ENCODE measurements around the gene IKZF1. TPM values are rescaled to one million over a fixed set of nuclear protein-coding genes. Genes with fewer than 3 reads are reported as not detected.
"Not testable (repeated sequence)": the region's sequence is repeated elsewhere in the genome, so short reads cannot be mapped to it uniquely, and the experiment has no call there.

IKZF1 gene
- total RNA-seq, 1 experiment from 2014 or later, result 0.57 TPM

DNA sequence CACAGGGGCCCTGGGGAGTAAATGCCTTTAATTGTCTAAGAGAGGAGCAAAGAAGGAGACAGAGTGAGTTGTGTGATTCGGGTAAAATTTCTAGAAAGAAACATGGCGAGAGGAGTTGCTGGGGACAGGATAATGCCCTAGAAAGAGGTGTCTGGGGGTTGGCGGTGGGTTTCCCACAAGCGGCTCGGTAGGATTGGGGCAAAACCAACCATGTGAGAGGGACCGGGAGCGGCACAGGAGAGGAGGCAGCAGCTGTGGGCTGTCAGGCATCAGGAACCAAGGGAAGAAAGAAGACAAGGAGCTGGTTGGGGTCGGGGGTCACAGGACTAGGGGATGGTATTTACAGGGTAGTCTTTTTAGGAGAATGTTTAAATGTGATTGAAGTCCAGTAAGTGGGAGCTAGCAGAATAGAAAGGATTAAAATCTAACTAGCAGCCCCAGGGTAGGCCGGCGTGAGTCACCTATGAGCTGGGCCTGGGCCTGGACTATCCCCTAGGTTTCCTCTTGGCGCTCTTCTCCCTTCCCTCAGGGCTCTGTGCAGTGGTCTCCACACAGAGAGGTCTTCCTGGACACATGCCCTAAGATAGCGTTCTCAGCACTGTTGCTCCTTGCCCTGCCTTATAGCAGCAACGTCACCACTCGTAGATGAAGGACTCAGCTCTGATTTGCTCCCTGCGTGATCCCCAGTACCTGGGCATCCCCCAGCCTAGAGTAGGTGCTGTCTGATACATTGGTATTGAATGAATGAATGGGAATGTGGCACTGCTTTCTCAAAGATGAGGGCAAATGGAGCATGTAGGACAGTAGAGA is 32.6 kb downstream of the IKZF1 start:
- RAD21 ChIA-PET (ENCODE audit: low non-redundant PET in 1 of 2, low total read pairs in 2 of 2, uncharacterized antibody in 2 of 2, unreplicated experiment in 2 of 2), result no interaction called here
- no peaks in the 10 kb centered on the region; the same call in 1 of the 2 replicates for H3K27me3 ChIP-seq (ENCODE audit: insufficient read depth, low read length)

DNA sequence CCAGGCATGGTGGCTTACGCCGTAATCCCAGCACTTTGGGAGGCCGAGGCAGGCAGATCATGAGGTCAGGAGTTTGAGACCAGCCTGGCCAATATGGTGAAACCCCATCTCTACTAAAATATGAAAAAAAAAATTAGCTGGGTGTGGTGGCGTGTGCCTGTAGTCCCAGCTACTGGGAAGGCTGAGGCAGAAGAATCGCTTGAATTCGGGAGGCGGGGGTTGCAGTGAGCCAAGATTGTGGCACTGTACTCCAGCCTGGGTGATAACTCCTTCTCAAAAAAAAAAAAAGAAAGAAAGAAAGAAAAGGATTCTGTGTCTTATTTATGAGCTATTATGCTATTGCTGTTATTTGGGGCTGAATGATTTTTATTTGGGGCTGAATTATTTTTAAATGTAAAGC is 35.0 kb downstream of the IKZF1 start:
- CTCF ChIA-PET, result interaction anchor here (1.3 kb wide), 1 partner anchor 134 kb away, joined by 3 read pairs; no protein-coding TSS in a partner anchor
- RAD21 ChIA-PET (ENCODE audit: low non-redundant PET in 1 of 2, low total read pairs in 2 of 2, uncharacterized antibody in 2 of 2, unreplicated experiment in 2 of 2); DNase-seq (ENCODE audit: low read depth, low spot score); H3K9ac ChIP-seq (ENCODE audit: low read length); POLR2A ChIA-PET; H3K9me2 ChIP-seq (ENCODE audit: insufficient read depth); H3K4me2 ChIP-seq (ENCODE audit: low read length); H4K20me1 ChIP-seq (ENCODE audit: insufficient read depth); H2AFZ ChIP-seq (ENCODE audit: low read depth, low read length, poor library complexity, severe bottlenecking); H3K27ac ChIP-seq (ENCODE audit: low read depth, low read length); ATAC-seq; H3K9me3 ChIP-seq (ENCODE audit: control insufficient read depth in 1 of 2, insufficient read depth in 1 of 2, low read depth in 1 of 2, low read length in 2 of 2); H3K27me3 ChIP-seq (ENCODE audit: insufficient read depth, low read length); H3K79me2 ChIP-seq (ENCODE audit: insufficient read depth, low read length); H3K36me3 ChIP-seq (ENCODE audit: control insufficient read depth in 1 of 2, insufficient read depth in 2 of 2, low read length in 2 of 2); H3K4me1 ChIP-seq (ENCODE audit: control insufficient read depth in 1 of 2, insufficient read depth in 2 of 2, low read length in 2 of 2); H3K4me3 ChIP-seq (replicated peaks in 1 of 2; ENCODE audit: low read depth in 1 of 2, low read length in 2 of 2); BruUV-seq (replicated peaks); intact Hi-C loops (cut with micrococcal nuclease): not testable (repeated sequence)

More for the DNA sequence above, 32.6 kb downstream of the IKZF1 start:
- no TSS peak for BruUV-seq (replicated peaks)
- no peaks in the 10 kb centered on the region for H3K79me2 ChIP-seq (ENCODE audit: insufficient read depth, low read length)
- ATAC-seq (no peak), DNase-seq (ENCODE audit: low read depth, low spot score) (no peak)
- H3K4me2 ChIP-seq (ENCODE audit: low read length), result no peak overlapping the region
- no peaks in the 10 kb centered on the region for H4K20me1 ChIP-seq (ENCODE audit: insufficient read depth)
- H3K9me2 ChIP-seq (ENCODE audit: insufficient read depth), result no peaks in the 10 kb centered on the region
- no peaks in the 10 kb centered on the region for H3K36me3 ChIP-seq (ENCODE audit: control insufficient read depth in 1 of 2, insufficient read depth in 2 of 2, low read length in 2 of 2)
- no peak overlapping the region for H3K27ac ChIP-seq (ENCODE audit: low read depth, low read length)
- intact Hi-C loops (cut with micrococcal nuclease), result no loop called here
- no peak overlapping the region for H3K9ac ChIP-seq (ENCODE audit: low read length)
- no peak overlapping the region for H3K4me3 ChIP-seq (replicated peaks in 1 of 2; ENCODE audit: low read depth in 1 of 2, low read length in 2 of 2)
- TF ChIP-seq ELF1 (IDR thresholded peaks at IDR 0.05; ENCODE audit: borderline replicate concordance, low read depth), result no peak
- no peak for TF ChIP-seq ZNF274 (IDR thresholded peaks at IDR 0.05; ENCODE audit: low read depth, low read length)
- no peak for TF ChIP-seq TCF7L2 (IDR thresholded peaks at IDR 0.05; ENCODE audit: borderline replicate concordance, extremely low read depth, insufficient read depth, insufficient read length)
- no peak for TF ChIP-seq YY1 (IDR thresholded peaks at IDR 0.05; ENCODE audit: extremely low read depth, insufficient replicate concordance, low read depth, low read length)
- no peak for TF ChIP-seq RAD21 (IDR thresholded peaks at IDR 0.05; ENCODE audit: low read depth)
- TF ChIP-seq CBX3 (IDR thresholded peaks at IDR 0.05; ENCODE audit: low read depth), result no peak
- no peak for TF ChIP-seq SP1 (IDR thresholded peaks at IDR 0.05; ENCODE audit: low read depth)
- TF ChIP-seq CEBPB (IDR thresholded peaks at IDR 0.05; ENCODE audit: low read depth), result no peak
- no peak for TF ChIP-seq MAX (IDR thresholded peaks at IDR 0.05)
- H3K4me1 ChIP-seq (ENCODE audit: control insufficient read depth in 1 of 2, insufficient read depth in 2 of 2, low read length in 2 of 2), result no peaks in the 10 kb centered on the region; a peak in 1 of 4 replicates
- ChIA-PET POLR2A (no interaction called here), CTCF (no interaction called here)
- no peak overlapping the region for H2AFZ ChIP-seq (ENCODE audit: low read depth, low read length, poor library complexity, severe bottlenecking)
- no peaks in the 10 kb centered on the region for H3K9me3 ChIP-seq (ENCODE audit: control insufficient read depth in 1 of 2, insufficient read depth in 1 of 2, low read depth in 1 of 2, low read length in 2 of 2)
